ENCODE data around the gene RAVER1.

GRCh38 chr19:10343495-10343894, 10.2 kb upstream of the RAVER1 start:
- TF ChIP-seq CTCF (conservative IDR thresholded peaks at IDR 0.05; ENCODE audit: low read depth, low read length), result no peak
- TF ChIP-seq EZH2 (IDR thresholded peaks at IDR 0.05; ENCODE audit: borderline replicate concordance, low read depth, low read length, poor library complexity, severe bottlenecking), result no peak

All from A673 (cell line).